NCI-H2081 treated with DMSO at 0.1 percent for 48 hours (cell line): ENCODE data around the gene PLET1.

Experiments used
- DNase-seq: peaks from one replicate; lab custom pipeline; 2025; lab: John Stamatoyannopoulos, UW

The PLET1 gene

DNA sequence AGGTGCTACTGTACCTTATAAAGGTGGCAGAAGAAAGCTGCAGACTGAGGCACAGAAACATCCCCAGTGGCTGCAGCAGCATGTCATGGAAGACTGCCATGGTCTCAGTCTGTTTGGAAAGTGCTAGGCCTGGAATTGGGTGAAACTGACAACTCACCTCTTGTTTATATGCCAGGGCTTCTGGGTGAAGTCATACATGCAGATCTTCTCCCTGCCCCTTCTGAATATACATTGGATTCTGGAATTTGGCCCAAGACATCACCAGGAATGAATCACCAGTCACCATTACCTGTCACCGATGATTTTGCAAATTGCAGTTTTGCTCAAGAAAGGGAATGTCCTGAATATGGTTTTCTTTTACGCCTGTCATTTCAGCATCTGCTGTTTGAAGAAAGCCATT, at the start of gene PLET1:
TSS of gene PLET1 (minus strand) at position 371 of the 400 bp plus-strand sequence. CDS start at position 100, 271 bp downstream.
- no peak for DNase-seq

DNA sequence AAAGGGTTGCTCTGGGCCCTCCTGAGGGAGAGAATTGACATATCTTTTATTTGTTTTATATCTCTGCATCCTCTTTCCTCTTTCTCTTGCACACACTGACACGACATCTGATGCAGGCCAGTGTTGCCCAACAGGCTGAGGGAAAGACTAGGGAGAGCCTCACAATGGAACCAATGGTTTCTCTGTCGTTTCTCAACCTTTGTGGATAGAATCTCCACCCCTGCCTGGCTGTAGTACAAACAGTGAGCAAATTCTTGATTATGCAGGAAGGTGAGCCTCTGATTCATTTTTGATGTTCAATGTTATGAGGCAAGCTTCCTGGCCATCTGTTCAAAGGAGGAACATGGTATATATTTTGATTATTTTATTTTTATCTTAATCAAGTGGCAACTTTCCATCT, 49.8 kb upstream of the PLET1 start:
- DNase-seq: no peak

- no peak for DNase-seq
These were observed 48.0 kb upstream of the PLET1 start for GRCh38 chr11:112308651-112309050.

- no peak for DNase-seq
These were observed 47.0 kb upstream of the PLET1 start for GRCh38 chr11:112307616-112308015.

- DNase-seq: no peak
These were observed 45.6 kb upstream of the PLET1 start for GRCh38 chr11:112306230-112306629.

GRCh38 chr11:112304914-112305313, 44.3 kb upstream of the PLET1 start:
- no peak for DNase-seq

DNA sequence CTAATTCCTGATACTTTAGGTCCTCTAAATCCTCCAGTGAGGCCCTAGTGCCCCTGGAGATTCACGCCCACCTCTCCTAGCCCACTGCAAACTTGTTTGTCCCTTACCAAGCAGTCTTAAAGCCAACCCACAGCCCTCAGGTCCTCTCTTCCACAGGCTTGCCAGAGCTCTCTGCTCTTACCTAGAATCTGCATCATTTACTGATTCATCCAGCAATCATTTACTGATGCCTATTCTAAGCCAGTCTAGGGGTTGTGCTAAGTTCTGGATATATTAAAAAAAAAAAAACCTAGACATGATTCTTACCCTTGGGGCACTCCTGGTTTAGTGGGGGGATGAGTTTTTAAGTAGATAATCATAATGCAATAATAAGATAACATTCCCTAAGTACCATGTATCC, 43.0 kb upstream of the PLET1 start:
- no peak for DNase-seq

- no peak for DNase-seq
These were observed 41.7 kb upstream of the PLET1 start for GRCh38 chr11:112302226-112302868.

DNA sequence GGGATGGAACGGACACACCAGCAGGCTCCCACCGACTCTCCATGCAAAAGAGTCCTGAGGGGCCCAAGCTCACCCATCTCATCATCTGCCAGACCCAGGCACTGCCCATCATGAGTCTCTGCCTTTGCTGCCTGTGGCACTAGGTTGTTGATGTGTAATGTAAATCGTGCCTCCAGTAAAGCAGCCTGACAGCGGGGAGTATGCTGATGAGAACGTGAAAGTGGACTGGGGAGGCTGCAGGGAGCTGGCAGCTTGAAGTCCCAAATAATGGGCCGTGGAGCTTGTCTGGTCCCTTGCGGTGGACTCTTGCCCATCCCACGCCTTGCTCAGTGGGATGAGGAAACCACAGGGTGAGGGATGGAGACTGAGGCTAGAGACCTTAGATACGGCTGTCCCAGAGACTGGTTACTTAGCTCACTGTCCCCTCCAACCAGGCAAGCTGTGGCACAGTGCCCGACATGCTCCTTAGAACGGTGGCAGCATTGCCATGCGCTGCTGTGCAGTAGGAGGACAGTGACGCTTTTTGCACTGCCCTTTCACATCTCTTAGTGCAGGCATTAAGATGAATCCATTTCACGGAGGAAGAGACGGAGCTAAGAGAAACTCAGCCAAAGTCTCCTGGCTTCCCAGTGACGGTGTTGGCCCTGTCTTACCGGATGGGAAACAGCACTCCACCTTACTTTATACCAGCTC, 39.6 kb upstream of the PLET1 start:
- DNase-seq: no peak

GRCh38 chr11:112298535-112298934, 37.9 kb upstream of the PLET1 start:
- DNase-seq: no peak

DNA sequence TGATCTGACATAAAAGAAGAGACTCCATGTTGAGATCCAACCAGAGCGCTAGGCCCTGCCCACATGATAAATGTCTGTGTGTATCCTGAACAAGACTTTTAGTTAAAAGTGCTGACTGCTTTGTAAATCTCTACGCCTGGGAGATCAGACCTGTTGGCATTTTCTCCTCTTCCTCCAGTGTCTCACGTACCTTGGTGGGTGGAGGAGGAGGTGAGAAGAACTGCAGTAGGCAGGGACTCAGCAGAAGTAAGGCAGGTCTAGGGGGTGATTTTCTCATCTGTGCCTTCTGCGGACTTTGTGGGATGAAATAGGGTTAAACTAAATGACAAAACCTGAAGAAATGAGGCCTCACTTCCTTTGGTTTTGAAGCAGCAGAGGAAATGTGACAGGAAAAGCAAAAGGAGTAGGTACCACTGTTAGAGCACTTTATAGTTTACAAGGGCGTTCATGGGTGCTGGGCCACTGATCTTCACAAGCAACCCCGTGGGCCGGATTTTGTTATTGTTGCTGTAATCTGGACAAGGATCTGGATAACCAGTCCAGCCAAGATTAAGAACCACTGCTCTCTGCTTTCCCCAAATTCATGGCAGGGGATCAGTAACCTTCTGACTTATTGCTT, 36.7 kb upstream of the PLET1 start:
- DNase-seq: no peak

- no peak for DNase-seq
These were observed 35.4 kb upstream of the PLET1 start for GRCh38 chr11:112296044-112296443.

- no peak for DNase-seq
These were observed 34.2 kb upstream of the PLET1 start for GRCh38 chr11:112294688-112295340.

DNA sequence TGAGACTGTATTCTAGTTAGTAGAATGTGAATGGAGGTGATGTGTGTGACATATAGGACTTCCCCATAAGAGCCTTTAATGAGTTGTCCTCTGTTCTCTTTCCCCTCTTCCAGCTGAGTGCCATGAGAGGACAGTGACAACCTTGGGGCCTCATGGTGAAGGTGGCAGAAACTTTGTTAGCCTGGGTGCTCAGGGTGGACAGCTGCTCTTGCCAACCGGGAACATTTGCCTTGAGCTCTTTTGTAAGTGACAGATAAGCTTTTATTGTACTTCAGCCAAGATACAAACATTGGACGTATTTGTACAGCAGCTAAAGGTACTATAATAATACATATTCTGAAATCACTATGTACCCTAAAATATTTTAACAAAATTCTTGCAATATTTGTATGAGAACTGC, 33.0 kb upstream of the PLET1 start:
- no peak for DNase-seq

GRCh38 chr11:112292785-112293407, 32.2 kb upstream of the PLET1 start:
- no peak for DNase-seq

- no peak for DNase-seq
These were observed 31.5 kb upstream of the PLET1 start for GRCh38 chr11:112292188-112292587.

GRCh38 chr11:112291191-112291590, 30.5 kb upstream of the PLET1 start:
- DNase-seq: no peak

DNA sequence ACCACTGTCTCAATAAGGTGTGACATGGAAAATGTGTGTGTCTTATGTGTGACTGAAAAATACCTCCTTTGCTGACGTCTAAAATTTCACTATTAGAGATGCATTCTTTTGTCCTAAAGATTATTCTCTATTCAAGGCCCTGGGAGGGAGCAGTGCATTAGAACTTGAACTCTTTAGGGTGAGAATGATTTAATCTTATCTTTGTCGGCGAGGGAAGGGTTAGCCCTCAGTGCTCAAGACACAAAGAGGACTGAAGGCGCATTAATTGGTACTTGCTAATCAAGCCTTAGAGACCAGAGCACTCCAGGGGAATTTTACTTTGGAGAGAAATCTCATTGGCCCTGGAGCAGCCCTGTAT, 29.8 kb upstream of the PLET1 start:
- DNase-seq: no peak

GRCh38 chr11:112289588-112290492, 29.2 kb upstream of the PLET1 start:
- DNase-seq: no peak

- no peak for DNase-seq
These were observed 27.4 kb upstream of the PLET1 start for GRCh38 chr11:112288021-112288420.

DNA sequence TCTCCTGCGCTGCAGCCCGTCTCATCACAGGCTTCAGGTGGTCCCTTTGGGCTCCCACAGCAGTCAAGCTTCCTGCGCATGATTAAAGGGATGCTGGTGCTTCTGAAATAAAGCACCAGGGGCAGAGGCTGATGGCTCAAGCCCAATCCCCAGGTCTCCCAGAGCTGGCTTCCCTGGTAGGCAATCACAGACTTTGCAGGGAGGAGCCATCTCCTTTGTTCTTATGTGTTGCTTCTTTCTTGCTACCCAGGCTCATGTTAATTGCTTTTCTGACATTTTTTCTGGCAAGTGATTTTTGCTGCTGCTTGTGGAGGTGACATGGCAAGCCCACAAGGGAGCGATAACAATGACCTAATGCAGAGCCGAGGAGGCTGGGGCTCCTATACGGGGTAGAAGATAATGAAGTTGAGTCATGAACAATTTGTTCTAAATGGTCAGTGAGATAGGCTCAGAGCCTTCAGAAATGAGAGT, 25.2 kb upstream of the PLET1 start:
- DNase-seq: no peak
